WTC11 (cell line): ENCODE measurements around the gene PANX3. TPM values are rescaled to one million over a fixed set of nuclear protein-coding genes. Genes with fewer than 3 reads are reported as not detected.

Experiments
- ATAC-seq: fragments of 200-7000 bp; cut with Tn5 transposase; 2 replicates; pipeline ENCODE4 v1.10.0; 2021; ENCODE audit warnings: mild to moderate bottlenecking, moderate library complexity
- CTCF ChIA-PET: fragments of 300-600 bp; sonication (Branson Sonifier 250); formaldehyde crosslinking; loops from one replicate; lab custom pipeline; 2021; ENCODE audit warnings: antibody characterized with exemption; lab: Charles Lee
- POLR2A ChIA-PET: fragments of 350-600 bp; sonication (Branson Sonifier 250); formaldehyde crosslinking; loops from one replicate; lab custom pipeline; 2021; ENCODE audit warnings: antibody characterized with exemption; lab: Charles Lee
- DNase-seq: peaks from one replicate; pipeline ENCODE4 v3.0.0; 2021; ENCODE audit warnings: low spot score
- H3K27ac Mint-ChIP-seq: 2 replicates; pipeline ENCODE4 v1.8.0; 2021; ENCODE audit warnings: mixed read lengths
- H3K27me3 Mint-ChIP-seq: 2 replicates; pipeline ENCODE4 v1.8.0; 2021; ENCODE audit warnings: low read depth, mild to moderate bottlenecking, moderate library complexity, mixed read lengths
- H3K36me3 Mint-ChIP-seq: 2 replicates; pipeline ENCODE4 v1.8.0; 2021; ENCODE audit warnings: mixed read lengths
- H3K4me1 Mint-ChIP-seq: 2 replicates; pipeline ENCODE4 v1.8.0; 2022; ENCODE audit warnings: mixed read lengths
- H3K4me3 Mint-ChIP-seq: 2 replicates; pipeline ENCODE4 v1.8.0; 2021; ENCODE audit warnings: mild to moderate bottlenecking, moderate library complexity, mixed read lengths
- H3K9me3 Mint-ChIP-seq: 2 replicates; pipeline ENCODE4 v1.8.0; 2021; ENCODE audit warnings: mixed read lengths
- GABPB1 ChIP-seq: sonication (generic); formaldehyde crosslinking; IDR thresholded peaks from 2 replicates; pipeline ENCODE4 v1.8.1; 2023; ENCODE audit warnings: mild to moderate bottlenecking, missing genetic modification reagents
- HMGA2 ChIP-seq: fragments of 250-450 bp; sonication (Bioruptor Pico); IDR thresholded peaks from 2 replicates; pipeline ENCODE4 v1.4.0; 2021; ENCODE audit warnings: mild to moderate bottlenecking, moderate library complexity
- JAZF1 ChIP-seq: fragments of 250-450 bp; sonication (Bioruptor Pico); IDR thresholded peaks from 2 replicates; pipeline ENCODE4 v1.9.0; 2021; ENCODE audit warnings: moderate library complexity, mild to moderate bottlenecking, inconsistent platforms
- KAT7 ChIP-seq: sonication (generic); formaldehyde crosslinking; IDR thresholded peaks from 2 replicates; pipeline ENCODE4 v1.8.1; 2023; ENCODE audit warnings: missing genetic modification reagents, mild to moderate bottlenecking, borderline replicate concordance
- MLX ChIP-seq: sonication (generic); formaldehyde crosslinking; IDR thresholded peaks from 2 replicates; pipeline ENCODE4 v1.8.1; 2023; ENCODE audit warnings: mild to moderate bottlenecking, missing genetic modification reagents, moderate library complexity
- NFATC4 ChIP-seq: fragments of 250-450 bp; sonication (Bioruptor Pico); IDR thresholded peaks from 2 replicates; pipeline ENCODE4 v1.9.0; 2021; ENCODE audit warnings: mild to moderate bottlenecking
- NR1H2 ChIP-seq: sonication (generic); formaldehyde crosslinking; IDR thresholded peaks from 2 replicates; pipeline ENCODE4 v1.9.0; 2021; ENCODE audit warnings: mild to moderate bottlenecking, moderate library complexity, missing genetic modification reagents
- SP1 ChIP-seq: sonication (generic); formaldehyde crosslinking; conservative IDR thresholded peaks from 2 replicates; pipeline ENCODE4 v1.8.1; 2022; ENCODE audit warnings: missing genetic modification reagents
- ZNF138 ChIP-seq: sonication (generic); formaldehyde crosslinking; conservative IDR thresholded peaks from 2 replicates; pipeline ENCODE4 v1.8.1; 2022; ENCODE audit warnings: mild to moderate bottlenecking, moderate library complexity, missing genetic modification reagents
- total RNA-seq: library from RNA; stranded (reverse); gene quantifications from 3 replicates; pipeline ENCODE4 v1.2.3, GENCODE V29; 2021
- TF ChIP-seq, protein P1 (sequence below): sonication (generic); formaldehyde crosslinking; IDR thresholded peaks from 2 replicates; pipeline ENCODE4 v1.8.1; 2023; ENCODE audit warnings: mild to moderate bottlenecking, missing genetic modification reagents, borderline replicate concordance
- TF ChIP-seq, protein P2 (sequence below): sonication (generic); formaldehyde crosslinking; IDR thresholded peaks from 2 replicates; pipeline ENCODE4 v1.8.1; 2023; ENCODE audit warnings: mild to moderate bottlenecking, missing genetic modification reagents
- TF ChIP-seq, protein P3 (sequence below): fragments of 250-450 bp; sonication (Bioruptor Pico); conservative IDR thresholded peaks from 2 replicates; pipeline ENCODE4 v1.9.0; 2021; ENCODE audit warnings: mild to moderate bottlenecking
- TF ChIP-seq, protein P4 (sequence below): fragments of 200-600 bp; IDR thresholded peaks from 2 replicates; pipeline ENCODE4 v1.8.0; 2022; ENCODE audit warnings: antibody characterized with exemption

PANX3 gene
- total RNA-seq, 1 experiment from 2014 or later: not detected

DNA sequence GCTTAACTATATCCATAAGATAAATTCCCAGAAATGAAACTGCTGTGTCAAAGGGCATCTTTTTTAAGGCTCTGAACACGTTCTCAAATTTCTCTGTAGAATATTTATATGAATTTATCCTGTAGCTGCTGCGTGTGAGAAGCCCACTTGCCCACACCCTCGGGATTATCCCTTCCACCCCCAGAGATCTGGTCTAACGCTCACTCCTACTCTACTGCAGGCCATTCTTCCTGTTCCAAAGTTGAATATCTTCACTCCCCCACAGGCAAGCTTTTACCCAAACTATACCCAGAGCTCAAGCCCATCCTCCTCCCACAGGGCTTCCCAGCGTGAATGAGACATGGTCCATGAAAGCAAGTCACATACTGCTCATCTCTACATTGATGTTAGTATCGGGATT lies 37.4 kb downstream of the PANX3 start:
- no peak overlapping the region for H3K4me3 Mint-ChIP-seq
- CTCF ChIA-PET: interaction anchor here (1.0 kb wide), 1 partner anchor 9 kb away, joined by 5 read pairs; no protein-coding TSS in a partner anchor

More for the DNA sequence above, 37.4 kb downstream of the PANX3 start:
- H3K4me1 Mint-ChIP-seq: peaks cover 6% of the 10 kb centered on the region
- DNase-seq (no peak), ATAC-seq (no peak)
- peaks cover 13% of the 10 kb centered on the region for H3K27me3 Mint-ChIP-seq
- POLR2A ChIA-PET: no interaction called here
- no peaks in the 10 kb centered on the region for H3K9me3 Mint-ChIP-seq
- TF ChIP-seq NR1H2 (CRISPR knock-in tag) (no peak), ZNF138 (CRISPR knock-in tag) (no peak), JAZF1 (CRISPR knock-in tag) (no peak), SP1 (no peak), MLX (CRISPR knock-in tag) (no peak), GABPB1 (CRISPR knock-in tag) (no peak), HMGA2 (no peak), KAT7 (CRISPR knock-in tag) (no peak), NFATC4 (CRISPR knock-in tag) (no peak)
- TF ChIP-seq, protein P1, sequence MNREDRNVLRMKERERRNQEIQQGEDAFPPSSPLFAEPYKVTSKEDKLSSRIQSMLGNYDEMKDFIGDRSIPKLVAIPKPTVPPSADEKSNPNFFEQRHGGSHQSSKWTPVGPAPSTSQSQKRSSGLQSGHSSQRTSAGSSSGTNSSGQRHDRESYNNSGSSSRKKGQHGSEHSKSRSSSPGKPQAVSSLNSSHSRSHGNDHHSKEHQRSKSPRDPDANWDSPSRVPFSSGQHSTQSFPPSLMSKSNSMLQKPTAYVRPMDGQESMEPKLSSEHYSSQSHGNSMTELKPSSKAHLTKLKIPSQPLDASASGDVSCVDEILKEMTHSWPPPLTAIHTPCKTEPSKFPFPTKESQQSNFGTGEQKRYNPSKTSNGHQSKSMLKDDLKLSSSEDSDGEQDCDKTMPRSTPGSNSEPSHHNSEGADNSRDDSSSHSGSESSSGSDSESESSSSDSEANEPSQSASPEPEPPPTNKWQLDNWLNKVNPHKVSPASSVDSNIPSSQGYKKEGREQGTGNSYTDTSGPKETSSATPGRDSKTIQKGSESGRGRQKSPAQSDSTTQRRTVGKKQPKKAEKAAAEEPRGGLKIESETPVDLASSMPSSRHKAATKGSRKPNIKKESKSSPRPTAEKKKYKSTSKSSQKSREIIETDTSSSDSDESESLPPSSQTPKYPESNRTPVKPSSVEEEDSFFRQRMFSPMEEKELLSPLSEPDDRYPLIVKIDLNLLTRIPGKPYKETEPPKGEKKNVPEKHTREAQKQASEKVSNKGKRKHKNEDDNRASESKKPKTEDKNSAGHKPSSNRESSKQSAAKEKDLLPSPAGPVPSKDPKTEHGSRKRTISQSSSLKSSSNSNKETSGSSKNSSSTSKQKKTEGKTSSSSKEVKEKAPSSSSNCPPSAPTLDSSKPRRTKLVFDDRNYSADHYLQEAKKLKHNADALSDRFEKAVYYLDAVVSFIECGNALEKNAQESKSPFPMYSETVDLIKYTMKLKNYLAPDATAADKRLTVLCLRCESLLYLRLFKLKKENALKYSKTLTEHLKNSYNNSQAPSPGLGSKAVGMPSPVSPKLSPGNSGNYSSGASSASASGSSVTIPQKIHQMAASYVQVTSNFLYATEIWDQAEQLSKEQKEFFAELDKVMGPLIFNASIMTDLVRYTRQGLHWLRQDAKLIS: no peak
- TF ChIP-seq, protein P2, sequence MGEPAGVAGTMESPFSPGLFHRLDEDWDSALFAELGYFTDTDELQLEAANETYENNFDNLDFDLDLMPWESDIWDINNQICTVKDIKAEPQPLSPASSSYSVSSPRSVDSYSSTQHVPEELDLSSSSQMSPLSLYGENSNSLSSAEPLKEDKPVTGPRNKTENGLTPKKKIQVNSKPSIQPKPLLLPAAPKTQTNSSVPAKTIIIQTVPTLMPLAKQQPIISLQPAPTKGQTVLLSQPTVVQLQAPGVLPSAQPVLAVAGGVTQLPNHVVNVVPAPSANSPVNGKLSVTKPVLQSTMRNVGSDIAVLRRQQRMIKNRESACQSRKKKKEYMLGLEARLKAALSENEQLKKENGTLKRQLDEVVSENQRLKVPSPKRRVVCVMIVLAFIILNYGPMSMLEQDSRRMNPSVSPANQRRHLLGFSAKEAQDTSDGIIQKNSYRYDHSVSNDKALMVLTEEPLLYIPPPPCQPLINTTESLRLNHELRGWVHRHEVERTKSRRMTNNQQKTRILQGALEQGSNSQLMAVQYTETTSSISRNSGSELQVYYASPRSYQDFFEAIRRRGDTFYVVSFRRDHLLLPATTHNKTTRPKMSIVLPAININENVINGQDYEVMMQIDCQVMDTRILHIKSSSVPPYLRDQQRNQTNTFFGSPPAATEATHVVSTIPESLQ (CRISPR knock-in tag): no peak
- TF ChIP-seq, protein P3, sequence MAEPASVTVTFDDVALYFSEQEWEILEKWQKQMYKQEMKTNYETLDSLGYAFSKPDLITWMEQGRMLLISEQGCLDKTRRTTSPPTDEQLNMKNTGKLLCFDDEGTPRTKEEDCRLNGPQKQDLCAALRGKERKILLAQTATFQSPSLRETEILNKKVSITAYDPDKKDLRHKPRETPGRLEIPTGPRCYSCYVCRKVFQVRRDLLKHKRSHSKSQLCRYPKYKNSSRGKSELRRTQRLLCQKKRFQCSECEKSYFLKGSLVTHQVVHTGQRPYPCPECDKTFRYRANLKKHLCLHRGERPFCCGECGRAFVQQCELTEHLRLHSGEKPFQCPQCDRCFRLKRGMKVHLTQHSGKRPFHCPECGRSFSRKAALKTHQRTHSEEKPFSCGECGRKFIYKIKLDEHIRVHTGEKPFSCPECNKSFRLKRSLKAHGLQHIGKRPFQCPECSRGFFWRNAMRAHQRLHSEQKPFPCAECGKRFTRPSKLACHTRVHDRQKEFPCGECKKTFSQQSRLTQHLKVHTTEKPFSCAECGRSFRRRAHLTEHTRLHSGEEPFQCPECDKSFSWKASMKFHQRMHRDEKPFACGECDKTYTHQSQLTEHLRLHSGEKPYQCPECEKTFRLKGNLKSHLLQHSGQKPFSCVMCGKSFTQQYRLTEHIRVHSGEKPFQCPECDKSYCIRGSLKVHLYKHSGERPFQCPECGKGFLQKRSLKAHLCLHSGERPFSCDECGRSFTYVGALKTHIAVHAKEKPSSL (CRISPR knock-in tag): no peak
- TF ChIP-seq, protein P4, sequence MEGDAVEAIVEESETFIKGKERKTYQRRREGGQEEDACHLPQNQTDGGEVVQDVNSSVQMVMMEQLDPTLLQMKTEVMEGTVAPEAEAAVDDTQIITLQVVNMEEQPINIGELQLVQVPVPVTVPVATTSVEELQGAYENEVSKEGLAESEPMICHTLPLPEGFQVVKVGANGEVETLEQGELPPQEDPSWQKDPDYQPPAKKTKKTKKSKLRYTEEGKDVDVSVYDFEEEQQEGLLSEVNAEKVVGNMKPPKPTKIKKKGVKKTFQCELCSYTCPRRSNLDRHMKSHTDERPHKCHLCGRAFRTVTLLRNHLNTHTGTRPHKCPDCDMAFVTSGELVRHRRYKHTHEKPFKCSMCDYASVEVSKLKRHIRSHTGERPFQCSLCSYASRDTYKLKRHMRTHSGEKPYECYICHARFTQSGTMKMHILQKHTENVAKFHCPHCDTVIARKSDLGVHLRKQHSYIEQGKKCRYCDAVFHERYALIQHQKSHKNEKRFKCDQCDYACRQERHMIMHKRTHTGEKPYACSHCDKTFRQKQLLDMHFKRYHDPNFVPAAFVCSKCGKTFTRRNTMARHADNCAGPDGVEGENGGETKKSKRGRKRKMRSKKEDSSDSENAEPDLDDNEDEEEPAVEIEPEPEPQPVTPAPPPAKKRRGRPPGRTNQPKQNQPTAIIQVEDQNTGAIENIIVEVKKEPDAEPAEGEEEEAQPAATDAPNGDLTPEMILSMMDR: no peak
- TF ChIP-seq, all 79 proteins: peak for 0
- H3K36me3 Mint-ChIP-seq: no peaks in the 10 kb centered on the region
- no peak overlapping the region for H3K27ac Mint-ChIP-seq
